K562 (cell line): ENCODE results near the gene CLK3. TPM values are rescaled to one million over a fixed set of nuclear protein-coding genes. Genes with fewer than 3 reads are reported as not detected.

ENCODE experiments used
- BRCA1 ChIP-seq, 2 experiments: fragments of 450-650 bp in 1 of 2; sonication (generic) in 1 of 2; formaldehyde crosslinking in 1 of 2; IDR thresholded peaks; 2 replicates each; pipeline versions ENCODE4 v1.5.0 to v1.6.1; 2017 to 2020; ENCODE audit warnings: mild to moderate bottlenecking in 1 of 2, missing genetic modification reagents in 1 of 2
- CBX8 ChIP-seq: fragments of 200-600 bp; sonication (generic); IDR thresholded peaks from 2 replicates; pipeline ENCODE4 v1.6.1; 2012; ENCODE audit warnings: borderline replicate concordance, mixed run types, low read depth, mild to moderate bottlenecking, moderate library complexity, mixed read lengths, low read length, control low read depth, inconsistent platforms; ENCODE audit not compliant: poor library complexity, severe bottlenecking; ENCODE audit errors: extremely low read depth
- CEBPB ChIP-seq: fragments of 450-650 bp; IDR thresholded peaks from 2 replicates; pipeline ENCODE4 v1.6.1; 2016; ENCODE audit warnings: missing genetic modification characterization, missing compliant biosample characterization
- CHD1 ChIP-seq: fragments of 200-600 bp; sonication (generic); IDR thresholded peaks from one replicate; pipeline ENCODE4 v1.6.1; 2012; ENCODE audit warnings: mild to moderate bottlenecking, moderate library complexity, low read length, inconsistent platforms
- EGR1 ChIP-seq: fragments of 450-650 bp; conservative IDR thresholded peaks from 2 replicates; pipeline ENCODE4 v1.6.1; 2017; ENCODE audit warnings: mild to moderate bottlenecking
- ELK3 ChIP-seq: fragments of 450-650 bp; formaldehyde crosslinking; IDR thresholded peaks from 2 replicates; pipeline ENCODE4 v1.4.0; 2020; ENCODE audit warnings: mild to moderate bottlenecking
- GTF3C2 ChIP-seq: IDR thresholded peaks from 3 replicates; pipeline ENCODE4 v1.6.1; 2011; ENCODE audit warnings: borderline replicate concordance, mild to moderate bottlenecking, moderate library complexity; ENCODE audit not compliant: insufficient read length; ENCODE audit errors: extremely low read depth
- HCFC1 ChIP-seq: IDR thresholded peaks from 2 replicates; pipeline ENCODE4 v1.6.1; 2012; ENCODE audit warnings: low read depth, low read length, improper control_type of control experiment
- HDAC3 ChIP-seq: fragments of 450-650 bp; IDR thresholded peaks from 2 replicates; pipeline ENCODE4 v1.6.1; 2018; ENCODE audit warnings: borderline replicate concordance, mild to moderate bottlenecking, moderate library complexity; ENCODE audit not compliant: partially characterized antibody
- IRF2 ChIP-seq: sonication (generic); formaldehyde crosslinking; IDR thresholded peaks from 2 replicates; pipeline ENCODE4 v1.8.1; 2022; ENCODE audit warnings: mild to moderate bottlenecking, missing genetic modification reagents
- SAFB ChIP-seq: fragments of 200-400 bp; formaldehyde crosslinking; IDR thresholded peaks from 2 replicates; pipeline ENCODE4 v1.6.1; 2017; ENCODE audit warnings: low read depth, low read length, borderline replicate concordance
- SREBF1 ChIP-seq: fragments of 150-350 bp; IDR thresholded peaks from 2 replicates; pipeline ENCODE4 v1.6.1; 2014; ENCODE audit warnings: antibody characterized with exemption, low read depth, low read length, borderline replicate concordance
- TAL1 ChIP-seq: fragments of 450-650 bp; IDR thresholded peaks from 2 replicates; pipeline ENCODE4 v1.6.1; 2016; ENCODE audit warnings: mild to moderate bottlenecking
- THRB ChIP-seq: fragments of 450-650 bp; formaldehyde crosslinking; conservative IDR thresholded peaks from 2 replicates; pipeline ENCODE4 v1.4.0; 2022; ENCODE audit warnings: mild to moderate bottlenecking, missing genetic modification characterization
- TOE1 ChIP-seq, 2 experiments: fragments of 450-650 bp in 1 of 2; sonication (generic) in 1 of 2; formaldehyde crosslinking in 1 of 2; IDR thresholded peaks; 2 replicates each; pipeline versions ENCODE4 v1.7.1 to v1.8.0; 2016 to 2022; ENCODE audit warnings: borderline replicate concordance in 2 of 2, mild to moderate bottlenecking in 2 of 2, antibody characterized with exemption in 1 of 2, inconsistent platforms in 1 of 2, low read depth in 1 of 2, missing genetic modification reagents in 1 of 2, moderate library complexity in 1 of 2
- USF1 ChIP-seq: sonication (generic); formaldehyde crosslinking; IDR thresholded peaks from 2 replicates; pipeline ENCODE4 v1.9.0; 2022; ENCODE audit warnings: mild to moderate bottlenecking, missing genetic modification reagents
- ZNF175 ChIP-seq: fragments of 200-800 bp; sonication (Bioruptor generic); IDR thresholded peaks from 2 replicates; pipeline ENCODE4 v1.6.1; 2016; ENCODE audit warnings: low read depth, mild to moderate bottlenecking, missing genetic modification characterization, missing compliant biosample characterization
- ZNF282 ChIP-seq: sonication (generic); formaldehyde crosslinking; IDR thresholded peaks from 2 replicates; pipeline ENCODE4 v1.8.1; 2023; ENCODE audit warnings: missing genetic modification reagents
- ZNF431 ChIP-seq: sonication (generic); formaldehyde crosslinking; IDR thresholded peaks from 2 replicates; pipeline ENCODE4 v1.8.0; 2022; ENCODE audit warnings: mild to moderate bottlenecking, missing genetic modification reagents
- ZNF561 ChIP-seq: fragments of 450-650 bp; formaldehyde crosslinking; conservative IDR thresholded peaks from 2 replicates; pipeline ENCODE4 v1.4.0; 2020; ENCODE audit warnings: mild to moderate bottlenecking, moderate library complexity
- polyA plus RNA-seq, 8 experiments: library from polyadenylated mRNA; depleted of rRNA in 4 of 8; stranded (reverse) in 5 of 8; unstranded in 3 of 8; fragments of >200 nt; fragmentation: Nextera tagmentation in 2 of 8; fragmentation: Illumina TruSeq in 1 of 8; extraction: Ambion mirVana in 2 of 8; extraction: Trizol in 1 of 8; gene quantifications; 2 replicates each; pipeline versions ENCODE4 v1.2.1 to v1.2.3, GENCODE V29; 2011 to 2014; ENCODE audit warnings: inconsistent platforms in 1 of 8, missing spikeins in 1 of 8
- total RNA-seq, 7 experiments: library from RNA; depleted of rRNA in 6 of 7; stranded (reverse); fragments of >200 nt in 6 of 7; fragmentation: Illumina TruSeq in 2 of 7; extraction: Trizol in 2 of 7; gene quantifications; 2 replicates each; pipeline versions ENCODE4 v1.2.1 to v1.2.3, GENCODE V29; 2011 to 2021; ENCODE audit warnings: low replicate concordance in 1 of 7

CLK3 gene
- total and polyA plus RNA-seq, 9 of the 15 experiments (the other 6 are each of a cell fraction or from before 2014, with no cell fraction given) = 1.2 to 95.2 (median 51.7) TPM

- TF ChIP-seq IRF2 (CRISPR knock-in tag) (no peak), ZNF561 (CRISPR knock-in tag) (no peak), CHD1 (no peak), HDAC3 (no peak), HCFC1 (no peak), CBX8 (no peak), EGR1 (no peak), TAL1 (peak; percentile 71), SREBF1 (no peak), SAFB (no peak), TOE1 (IDR thresholded peaks at IDR 0.05; ENCODE audit: borderline replicate concordance) (no peak), TOE1 (CRISPR knock-in tag; IDR thresholded peaks at IDR 0.05; ENCODE audit: borderline replicate concordance, low read depth) (peak; percentile 27; the same call in 1 of the 2 replicates), ELK3 (CRISPR knock-in tag) (no peak), GTF3C2 (no peak), CEBPB (tag) (no peak), ZNF431 (CRISPR knock-in tag) (no peak), ZNF175 (CRISPR knock-in tag) (no peak), ZNF282 (no peak), THRB (CRISPR knock-in tag) (no peak), BRCA1 (IDR thresholded peaks at IDR 0.05) (no peak), BRCA1 (CRISPR knock-in tag; IDR thresholded peaks at IDR 0.05) (no peak), USF1 (no peak)
These were observed 34.9 kb upstream of the CLK3 start (continued) for GRCh38 chr15:74580538-74581350.
